T-helper 1 cell (primary cell): ENCODE data around the gene SMARCAL1.
"Not testable (repeated sequence)": the region's sequence is repeated elsewhere in the genome, so short reads cannot be mapped to it uniquely, and the experiment has no call there.

Source experiments
- DNase-seq, 5 donors: peaks; one replicate each; pipeline ENCODE4 v3.0.0-alpha.2; 2012 to 2020
- total RNA-seq, 4 donors: gene quantifications; one replicate each; lab custom pipeline; 2026; lab: John Stamatoyannopoulos, UW

SMARCAL1 gene
- total RNA-seq, result 14.2 to 26.4 (median 24.4) reads per million in 4 donors

DNA sequence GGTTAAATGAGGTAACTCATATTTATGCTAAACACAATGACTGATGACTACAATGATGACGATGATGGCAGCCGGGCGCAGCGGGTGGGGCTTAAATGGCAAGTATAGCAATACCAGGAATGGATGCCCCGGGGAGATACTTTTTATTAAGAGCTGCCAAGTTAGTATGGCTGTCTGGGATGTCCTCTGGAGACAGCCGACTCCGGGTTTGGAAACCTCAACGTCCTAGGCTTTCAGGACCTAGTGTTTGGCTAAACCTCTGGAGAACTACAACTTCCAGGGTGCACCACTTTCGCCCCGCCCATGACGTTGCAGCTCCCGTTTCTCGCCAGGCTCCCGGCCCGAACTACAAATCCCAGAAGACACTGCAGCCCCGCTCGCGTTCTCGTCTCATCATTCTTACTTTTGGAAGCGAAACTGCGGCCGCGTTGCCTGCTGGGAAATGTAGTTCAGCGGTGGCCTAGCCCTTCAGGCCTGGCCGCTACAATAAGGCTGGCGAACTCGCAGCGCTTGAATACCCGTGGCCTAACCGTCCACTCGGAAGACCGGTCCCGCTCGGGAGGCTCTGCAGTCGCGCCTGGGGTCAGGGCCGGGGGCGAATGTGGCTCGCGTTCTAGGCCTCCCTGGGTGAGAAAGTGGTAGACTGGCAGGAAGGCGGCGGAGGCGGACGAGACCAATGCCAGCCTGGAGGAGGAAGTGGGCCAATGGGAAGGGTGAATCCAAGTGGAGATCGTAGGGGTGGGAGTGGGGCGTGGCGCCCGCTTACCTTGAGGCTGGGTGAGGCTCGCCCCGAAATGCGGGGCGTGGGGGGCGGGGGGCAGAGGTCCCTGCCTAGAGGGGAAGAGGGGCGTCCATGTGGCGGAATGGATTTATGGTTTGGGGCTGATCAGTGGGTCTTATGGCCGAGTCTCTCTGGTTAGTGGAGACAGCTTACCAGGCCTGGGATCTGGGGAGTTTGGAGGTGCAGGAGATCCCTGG, at the start of gene SMARCAL1:
Gene SMARCAL1 (plus strand): TSS at position 463 of the 978 bp plus-strand sequence. CDS start 2,221 bp downstream, outside the sequence.
- DNase-seq, result peak; percentile 92 to 99 (median 98)

DNA sequence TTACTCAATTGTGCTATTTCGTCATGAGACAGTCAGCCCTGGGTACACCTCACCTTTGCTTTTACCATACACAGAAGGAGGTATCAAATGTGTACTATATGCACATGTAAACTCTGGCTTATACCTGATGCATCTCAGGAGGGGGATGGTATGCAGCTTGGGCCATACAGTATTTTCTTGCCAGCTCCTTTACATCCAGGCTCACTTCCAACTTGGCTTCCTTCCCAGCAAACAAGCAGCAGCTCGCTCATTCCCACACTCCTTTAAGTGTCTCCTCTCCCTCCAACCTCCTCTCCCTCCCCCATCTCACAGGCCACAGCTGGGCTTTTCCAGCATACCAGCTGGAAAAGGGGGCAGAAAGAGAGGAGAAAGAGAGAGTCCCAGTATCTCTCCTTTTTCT, 49.6 kb upstream of the SMARCAL1 start:
- no peak for DNase-seq

DNA sequence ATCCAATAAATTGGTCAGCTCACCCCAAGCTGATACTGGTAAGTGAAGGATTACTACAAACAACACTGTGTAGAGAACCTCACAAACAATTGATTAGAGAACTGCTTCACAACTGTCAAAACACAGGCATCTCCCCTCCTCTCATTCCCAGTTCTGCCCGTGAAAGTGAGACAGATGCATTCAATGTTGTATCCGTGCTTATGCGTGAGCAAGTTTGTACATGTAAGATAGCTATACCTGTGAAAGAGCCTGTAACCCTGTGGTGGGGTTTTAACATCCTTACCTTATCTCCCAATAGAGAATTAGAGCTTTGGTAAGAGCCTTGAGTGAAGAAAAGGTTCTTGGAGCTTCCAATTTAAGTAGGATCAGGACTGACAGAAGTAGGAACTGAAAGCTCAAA, 49.1 kb upstream of the SMARCAL1 start:
- DNase-seq, result no peak

DNA sequence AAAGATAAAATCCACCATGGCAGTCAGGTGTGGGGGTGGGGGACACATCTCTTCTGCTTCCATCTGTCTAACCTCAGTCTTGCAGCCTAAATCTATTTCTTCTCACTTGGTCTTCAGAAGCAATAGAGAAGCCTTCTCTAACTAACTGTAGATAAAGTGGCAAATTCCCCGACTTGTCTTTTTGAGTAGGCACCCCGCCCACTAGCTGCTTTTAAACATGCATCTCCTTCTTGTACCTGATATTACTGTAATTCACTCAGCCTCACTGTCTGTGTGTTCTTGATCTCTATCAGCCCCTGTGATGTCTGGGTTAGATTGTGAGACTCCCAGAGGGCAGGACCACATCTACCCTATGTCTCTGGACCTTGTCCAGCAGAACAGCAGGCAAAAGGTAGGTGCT, 46.8 kb upstream of the SMARCAL1 start:
- no peak for DNase-seq

DNA sequence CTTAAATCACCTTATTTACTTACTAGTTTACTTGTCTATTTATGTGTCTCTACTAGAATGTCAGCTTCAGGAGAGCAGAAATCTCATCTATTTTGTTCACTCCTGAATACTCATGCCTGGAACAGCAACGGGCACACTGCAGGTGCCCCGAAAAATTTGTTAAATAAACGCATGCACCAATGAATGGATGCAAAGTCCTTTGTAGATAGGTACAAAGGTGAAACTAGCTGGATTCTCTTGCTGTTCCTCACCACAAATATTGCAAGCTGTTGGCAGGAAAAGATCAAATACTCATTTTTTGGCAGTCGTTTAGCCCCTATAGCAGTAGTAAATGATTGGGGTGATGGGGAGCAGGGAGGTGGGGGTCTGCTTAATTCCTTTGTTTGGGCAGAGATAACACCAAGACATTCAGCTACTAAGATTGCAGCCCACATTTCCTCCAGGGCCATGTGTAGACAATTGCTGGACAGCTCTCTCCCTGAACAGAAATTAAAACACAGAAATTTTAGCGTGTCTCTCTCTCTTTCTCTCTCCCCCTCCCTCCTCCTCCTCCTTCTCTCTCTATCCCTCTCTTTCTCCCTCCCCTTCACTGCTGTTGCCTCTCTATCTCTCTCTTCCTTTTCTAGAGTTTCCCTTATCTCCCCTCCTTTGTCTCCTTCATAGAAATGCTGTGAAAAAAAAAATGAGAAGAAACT, 45.4 kb upstream of the SMARCAL1 start:
- DNase-seq, result no peak

DNA sequence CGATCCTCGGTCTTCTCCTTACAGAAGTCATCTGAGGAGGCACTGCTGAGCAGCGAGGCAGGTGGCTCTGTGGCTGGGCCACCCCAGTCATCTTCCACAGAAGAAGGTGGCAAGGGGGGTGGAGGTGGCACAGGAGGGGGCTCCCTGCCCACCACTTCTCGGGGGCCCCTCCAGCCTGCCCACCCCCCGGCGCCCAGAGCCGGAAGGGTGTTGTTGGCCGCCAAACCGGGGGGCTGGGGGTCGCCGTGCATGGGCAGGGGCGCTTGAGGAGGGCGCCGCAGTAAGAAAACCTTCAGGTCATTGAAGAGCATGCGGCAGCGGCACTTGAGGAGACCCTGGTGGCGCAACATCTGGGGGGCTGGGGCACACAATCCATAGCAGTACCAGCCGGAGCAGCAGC, 42.5 kb upstream of the SMARCAL1 start:
- no peak for DNase-seq

DNA sequence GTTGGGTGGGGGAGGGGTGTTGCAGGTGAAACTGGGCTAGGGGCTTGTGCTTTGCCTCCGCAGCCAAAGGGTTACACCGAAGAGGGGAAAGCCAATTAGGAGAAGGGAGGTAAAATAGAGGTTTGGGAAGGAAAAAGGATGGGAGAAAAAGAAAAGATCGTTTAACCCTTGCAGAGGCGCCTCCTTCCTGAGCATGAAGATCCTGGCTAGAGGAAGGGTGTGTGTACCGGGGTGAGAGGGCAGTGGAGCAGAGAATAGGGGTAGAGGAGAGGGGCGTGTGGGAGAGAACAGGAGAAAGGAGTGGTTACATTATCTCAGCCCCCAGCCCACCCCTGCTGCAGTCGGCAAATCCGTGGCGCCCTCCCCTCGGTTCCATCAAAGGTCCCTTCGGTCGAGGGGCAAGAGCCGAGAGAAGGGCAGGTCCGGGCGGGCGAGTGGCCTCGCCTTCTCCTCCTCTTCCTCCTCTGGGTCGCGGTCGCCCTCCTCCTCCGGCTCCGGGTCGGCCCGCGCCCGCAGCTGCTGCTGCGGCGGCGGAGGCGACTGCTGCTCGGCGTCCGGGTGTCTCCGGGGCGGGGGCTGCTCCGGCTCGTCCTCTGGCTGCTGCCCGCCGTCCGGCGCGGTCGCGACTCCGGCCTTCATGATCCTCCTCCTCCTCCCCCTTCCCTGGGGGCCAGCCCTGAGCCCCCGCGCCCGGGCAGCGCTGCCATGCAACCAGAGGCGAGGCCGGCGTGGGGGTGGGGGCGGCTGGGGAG, 41.1 kb upstream of the SMARCAL1 start:
- DNase-seq, result no peak

DNA sequence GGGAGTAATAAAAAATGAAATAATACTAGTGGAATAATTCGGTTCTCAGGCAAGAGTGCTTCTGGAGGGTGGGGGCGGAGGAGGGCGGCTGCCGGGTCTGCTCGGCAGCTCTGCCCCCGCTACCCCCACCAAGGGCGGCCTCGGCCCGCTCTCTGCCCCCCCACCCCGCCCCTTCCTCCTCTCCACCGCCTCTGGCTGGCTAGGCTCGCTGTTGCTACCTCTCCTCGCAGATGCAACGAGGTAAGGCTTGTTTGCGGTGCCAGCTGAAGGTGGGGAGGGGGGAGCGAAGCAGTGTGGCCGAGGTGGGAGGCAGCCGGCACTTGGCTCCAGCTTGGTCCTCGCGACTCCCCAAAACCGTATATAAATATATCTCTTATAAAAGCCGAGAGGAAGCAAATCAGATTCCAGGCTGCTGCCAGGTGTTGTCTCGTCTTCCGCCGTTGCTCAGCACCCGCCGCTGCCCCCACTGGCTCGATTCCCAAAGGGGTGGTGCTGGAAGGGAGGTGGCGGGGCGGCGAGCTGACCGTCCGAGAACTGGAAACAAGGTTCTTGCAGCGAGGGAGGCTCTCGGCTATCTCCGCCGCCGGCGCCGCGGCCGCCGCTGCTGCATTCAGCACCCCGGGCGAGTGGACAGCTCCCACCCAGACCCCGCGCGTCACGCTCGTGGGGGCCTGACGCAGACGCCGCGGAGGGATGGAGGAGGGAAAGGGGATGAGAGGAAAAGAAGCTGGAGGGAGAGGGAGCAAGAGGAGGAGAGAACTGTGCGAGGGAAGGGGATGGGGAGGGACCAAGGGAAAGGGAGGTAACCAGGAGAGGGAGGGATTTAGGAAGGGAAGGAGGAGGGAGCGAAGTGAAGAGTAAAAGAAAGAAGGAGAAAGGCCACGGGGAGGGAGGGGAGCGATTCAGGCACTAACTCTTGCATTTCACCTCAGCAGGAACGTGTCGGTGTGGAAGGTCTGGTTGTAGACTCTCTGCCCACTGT, 40.3 kb upstream of the SMARCAL1 start, which contains the start of gene MARCHF4:
Gene MARCHF4 (minus strand): TSS at position 763 of the 982 bp plus-strand sequence. CDS start 2,223 bp downstream, outside the sequence.
- DNase-seq, result peak; percentile 23 to 66 (median 48)

DNA sequence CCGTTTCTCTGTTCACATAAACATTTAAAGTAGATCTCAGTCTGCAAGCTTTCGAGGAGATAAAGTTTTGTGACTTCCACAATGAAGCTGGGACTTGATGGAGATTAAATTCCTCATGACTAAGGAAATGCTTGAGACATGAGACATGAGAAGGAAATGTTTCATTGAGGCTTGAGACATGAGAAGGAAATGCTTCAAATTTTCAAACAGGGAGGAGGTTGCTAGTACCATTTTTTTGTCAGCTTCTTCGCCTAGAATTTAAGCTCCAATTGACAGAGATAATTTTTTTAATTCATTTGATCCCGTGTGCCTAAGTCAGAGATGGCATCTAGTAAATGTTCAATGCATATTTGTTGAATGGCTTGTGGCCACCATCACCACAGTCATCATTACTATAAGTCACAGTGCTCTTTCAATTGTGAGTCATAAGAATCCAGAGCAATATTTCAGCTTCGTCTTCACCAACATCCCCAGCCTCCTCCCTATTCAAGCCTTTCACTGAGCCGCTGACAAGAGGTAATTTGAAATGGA, 39.5 kb upstream of the SMARCAL1 start:
- DNase-seq, result no peak

DNA sequence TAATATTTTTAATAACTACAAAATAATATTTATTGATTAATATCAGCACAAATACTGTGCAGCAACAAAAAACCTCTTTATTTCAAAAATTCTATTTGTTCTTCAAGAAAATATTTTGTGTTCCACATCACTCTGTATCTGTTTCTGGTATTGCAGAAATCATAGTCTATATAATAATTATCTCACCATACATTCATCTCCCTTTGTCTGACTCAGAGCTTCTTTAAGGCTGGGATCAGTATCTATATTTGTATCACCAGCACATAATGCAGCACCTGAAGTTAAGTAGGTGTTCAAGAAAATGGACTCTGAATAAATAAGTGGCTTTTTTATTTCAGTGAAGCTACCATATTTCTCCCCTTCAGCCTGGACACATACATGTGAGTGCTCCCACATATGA, 38.4 kb upstream of the SMARCAL1 start:
- no peak for DNase-seq

DNA sequence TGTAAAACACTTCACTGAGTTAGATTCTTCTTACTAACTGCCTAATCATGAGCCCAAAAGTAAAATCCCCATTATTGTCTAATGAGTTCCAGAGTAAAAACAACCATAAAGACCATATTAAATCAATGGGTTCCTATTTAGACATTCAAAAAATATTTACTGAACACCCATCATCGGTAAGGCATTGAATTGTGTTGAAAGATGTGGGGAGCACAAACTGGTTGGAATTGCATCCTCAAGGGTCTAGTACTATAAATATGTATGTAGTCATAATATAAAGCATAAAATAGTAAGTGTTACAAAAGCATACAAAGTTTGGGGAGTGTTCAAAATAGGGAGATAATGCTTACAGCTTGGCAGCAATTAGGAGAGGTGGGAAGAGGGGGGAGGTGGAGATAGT, 37.0 kb upstream of the SMARCAL1 start:
- no peak for DNase-seq

DNA sequence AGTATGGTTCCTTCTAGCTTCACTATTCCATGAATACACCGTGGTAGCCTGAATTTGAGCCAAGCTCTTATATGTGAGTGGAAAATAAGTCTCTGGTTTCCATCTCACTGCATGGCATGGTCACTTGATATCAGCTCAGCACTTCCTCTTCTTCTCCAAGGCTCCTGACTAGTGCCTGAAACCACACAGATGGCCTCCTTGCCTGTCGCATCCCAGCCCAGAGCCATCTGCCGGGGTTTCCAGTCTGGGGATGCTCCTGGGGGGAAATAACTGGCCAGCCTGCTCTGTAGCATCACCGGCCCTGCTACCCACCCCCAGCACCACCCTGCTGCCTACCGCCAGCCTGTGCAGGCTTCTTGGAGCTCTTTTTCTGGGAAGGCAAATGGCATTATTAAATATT, 32.3 kb upstream of the SMARCAL1 start:
- DNase-seq, result no peak

DNA sequence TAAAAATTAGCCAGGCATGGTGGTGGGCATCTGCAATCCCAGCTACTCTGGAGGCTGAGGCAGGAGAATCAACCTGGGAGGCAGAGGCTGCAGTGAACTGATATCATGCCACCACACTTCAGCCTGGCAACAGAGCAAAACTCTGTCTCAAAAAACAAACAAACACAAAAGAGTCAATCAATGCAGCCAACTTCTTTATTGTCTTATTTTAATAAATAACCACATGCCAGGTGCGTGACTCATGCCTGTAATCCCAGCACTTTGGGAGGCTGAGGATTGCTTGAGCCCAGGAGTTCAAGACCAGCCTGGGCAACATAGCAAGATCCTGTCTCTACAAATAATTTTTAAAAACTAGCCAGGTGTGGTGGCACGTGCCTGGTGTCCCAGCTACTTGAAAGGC, 27.9 kb upstream of the SMARCAL1 start:
- not testable (repeated sequence) for DNase-seq

DNA sequence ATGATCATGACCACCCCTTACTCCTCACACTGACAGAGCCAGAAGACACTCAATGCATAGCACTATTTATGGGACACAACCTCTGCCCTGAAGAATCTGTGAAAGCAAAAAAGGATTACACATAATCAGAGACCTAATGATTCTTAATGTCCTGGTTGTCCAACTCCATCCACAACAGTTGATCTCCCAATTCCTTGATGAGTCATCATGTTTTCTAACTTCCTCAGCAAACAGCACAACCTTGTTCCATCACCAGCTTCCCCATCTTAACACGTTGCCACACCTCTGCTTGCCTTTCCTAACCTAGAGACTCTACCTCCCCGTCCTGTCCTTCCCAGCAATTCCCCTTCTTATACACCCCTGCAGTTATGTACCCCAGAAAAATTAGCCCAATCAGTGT, 26.8 kb upstream of the SMARCAL1 start:
- DNase-seq, result no peak

DNA sequence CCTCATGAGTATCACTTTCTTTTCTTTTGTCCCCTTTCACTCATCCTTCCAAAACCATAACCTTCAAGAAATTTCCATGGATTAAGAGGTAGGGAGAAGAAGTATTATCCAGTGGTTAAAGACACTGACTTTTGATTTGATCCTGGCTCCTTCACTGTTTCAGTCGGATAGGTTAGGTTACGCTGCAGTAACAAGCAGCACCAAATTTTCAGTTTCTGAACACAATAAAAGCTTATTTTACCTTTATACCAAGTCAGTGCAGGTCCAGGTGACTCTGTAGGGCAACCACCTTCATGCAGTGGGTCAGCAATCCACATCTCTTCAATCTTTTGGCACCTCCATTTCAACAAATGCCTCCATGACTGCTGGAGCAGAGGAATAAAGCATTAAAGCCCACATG, 25.0 kb upstream of the SMARCAL1 start:
- DNase-seq, result no peak

DNA sequence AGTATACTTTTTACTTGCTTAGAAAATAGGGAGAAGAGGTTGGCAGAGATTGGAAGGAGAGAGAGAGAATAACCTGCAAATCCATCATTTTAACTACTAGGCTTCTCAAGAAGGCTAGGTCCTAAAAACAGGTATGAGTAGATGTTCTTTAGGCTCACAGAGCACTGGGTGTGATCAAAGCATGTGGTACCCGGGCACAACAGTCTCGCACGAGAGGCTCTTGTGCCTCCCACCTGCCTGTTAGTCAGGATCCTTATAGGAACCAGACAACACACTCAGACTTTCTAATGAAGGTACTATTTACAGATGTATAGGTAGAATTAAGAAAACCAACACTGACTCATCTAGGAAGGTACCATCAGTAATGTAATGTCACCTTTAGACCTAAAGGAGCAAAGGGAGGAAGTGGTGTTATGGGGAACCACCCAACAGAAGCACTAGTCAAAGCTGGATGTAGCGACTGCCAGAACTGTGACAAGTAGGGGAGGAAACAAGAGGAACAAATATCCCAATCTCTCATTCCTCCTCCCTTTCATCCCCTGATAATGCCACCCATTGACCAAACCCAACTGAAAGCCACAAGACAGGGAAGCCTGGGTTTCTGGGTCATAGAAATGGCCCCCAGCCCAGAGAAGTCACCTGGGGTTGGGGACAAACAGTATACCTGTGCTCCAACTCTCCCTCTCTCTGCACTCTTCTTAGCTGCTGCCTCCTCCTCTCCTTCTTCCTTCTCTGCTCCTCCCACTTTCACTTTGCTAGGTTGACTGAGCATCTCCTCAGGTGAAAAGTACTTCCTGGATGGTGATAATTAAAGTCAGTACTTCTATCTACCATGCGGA, 24.0 kb upstream of the SMARCAL1 start:
- peak in 1 of 5 donors; percentile 32 for DNase-seq

DNA sequence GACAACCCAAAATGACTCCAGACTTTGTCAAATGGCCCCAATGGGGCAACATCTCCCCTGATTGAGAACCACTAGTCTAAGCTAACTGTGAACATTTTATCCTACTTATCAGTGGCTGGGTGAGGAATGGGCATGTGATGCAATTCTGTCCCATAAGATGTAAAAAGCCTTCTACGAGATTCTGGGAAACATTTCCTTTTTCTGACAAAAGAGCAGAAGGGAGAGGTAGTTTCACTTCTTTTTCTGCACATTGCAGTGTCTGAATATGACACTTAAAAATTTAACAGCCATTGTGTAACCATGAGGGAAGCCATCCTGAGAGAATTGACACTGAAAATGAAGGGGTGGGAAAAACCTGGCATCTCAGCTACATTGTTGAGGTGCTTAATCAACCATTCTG, 22.7 kb upstream of the SMARCAL1 start:
- no peak for DNase-seq

DNA sequence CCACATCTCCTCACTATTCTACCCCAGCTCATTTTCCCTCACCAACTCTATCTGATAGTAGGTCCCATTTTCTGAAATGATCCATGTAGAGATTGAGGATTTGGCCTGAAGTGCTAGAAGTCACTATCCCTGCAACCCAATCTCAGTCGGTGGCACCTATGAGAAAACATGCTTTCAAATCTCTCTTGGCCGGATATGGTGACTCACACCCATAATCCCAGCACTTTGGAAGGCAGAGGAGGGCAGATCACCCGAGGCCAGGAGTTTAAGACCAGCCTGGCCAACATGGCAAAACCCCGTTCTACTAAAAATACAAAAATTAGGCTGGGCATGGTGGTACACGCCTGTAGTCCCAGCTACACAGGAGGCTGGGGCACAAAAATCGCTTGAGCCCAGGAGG, 20.9 kb upstream of the SMARCAL1 start:
- DNase-seq, result no peak

DNA sequence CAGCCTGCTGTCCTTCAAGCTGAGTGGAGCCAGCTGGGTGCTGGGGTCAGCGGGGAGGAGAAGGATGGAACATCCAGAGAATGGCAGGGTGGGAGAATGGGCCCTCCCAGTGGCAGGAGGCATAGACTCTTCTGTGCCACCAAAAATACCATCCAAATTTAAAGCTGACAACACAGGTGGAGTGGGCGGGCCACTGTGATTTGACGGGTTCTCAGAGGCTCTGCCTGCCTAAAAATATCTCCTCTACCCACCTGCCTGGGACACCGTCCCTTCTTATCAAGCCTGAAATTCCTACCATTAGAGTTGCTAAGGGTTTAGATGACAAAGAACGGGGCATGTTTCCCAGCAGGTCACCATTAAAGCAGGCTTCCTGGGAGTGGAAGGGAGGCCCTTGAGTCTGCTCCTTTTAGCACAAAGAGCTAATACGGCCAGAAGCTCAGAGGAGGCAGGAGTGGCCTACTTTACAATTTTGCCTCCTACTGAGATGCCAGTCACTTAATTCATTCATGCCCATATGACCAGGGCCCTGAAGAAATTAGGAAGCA, 20.2 kb upstream of the SMARCAL1 start:
- DNase-seq, result no peak
